Measurements from ENCODE around the gene ANKRD60. TPM values are rescaled to one million over a fixed set of nuclear protein-coding genes. Genes with fewer than 3 reads are reported as not detected.

Gene ANKRD60, protein sequence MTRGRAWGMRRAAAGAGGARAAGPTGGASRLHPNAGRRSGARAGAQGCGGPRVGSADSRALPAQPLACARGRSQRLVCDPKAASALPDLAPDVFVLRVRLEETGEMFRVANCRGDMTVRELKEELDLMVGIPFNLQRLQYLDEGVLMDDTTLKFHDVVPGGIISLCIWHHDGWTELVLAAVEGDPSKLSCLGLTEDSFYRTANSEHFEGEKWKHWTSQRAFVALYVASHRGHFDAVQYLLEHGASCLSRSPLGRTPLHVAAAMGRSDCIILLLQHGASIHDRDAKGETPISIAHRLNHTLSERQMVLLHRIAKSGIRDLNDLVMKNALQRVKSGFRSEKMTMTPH
- polyA plus RNA-seq (2011; rRNA removed) (not detected in 2 replicates), polyA plus RNA-seq (2017; fragmentation: RNase III; extraction: RNeasy Plus Mini Kit Qiagen cat#74134 plus additional on column Dnase treatment) (not detected in 3 replicates), polyA minus RNA-seq (2011; rRNA and poly(A)+ RNA removed) (not detected in 2 replicates)
- not detected in 2 replicates for polyA plus RNA-seq (2012; cell fraction: cytosol; rRNA removed)
- polyA plus RNA-seq (2012; cell fraction: nucleus; rRNA removed) = not detected in 2 replicates

DNA sequence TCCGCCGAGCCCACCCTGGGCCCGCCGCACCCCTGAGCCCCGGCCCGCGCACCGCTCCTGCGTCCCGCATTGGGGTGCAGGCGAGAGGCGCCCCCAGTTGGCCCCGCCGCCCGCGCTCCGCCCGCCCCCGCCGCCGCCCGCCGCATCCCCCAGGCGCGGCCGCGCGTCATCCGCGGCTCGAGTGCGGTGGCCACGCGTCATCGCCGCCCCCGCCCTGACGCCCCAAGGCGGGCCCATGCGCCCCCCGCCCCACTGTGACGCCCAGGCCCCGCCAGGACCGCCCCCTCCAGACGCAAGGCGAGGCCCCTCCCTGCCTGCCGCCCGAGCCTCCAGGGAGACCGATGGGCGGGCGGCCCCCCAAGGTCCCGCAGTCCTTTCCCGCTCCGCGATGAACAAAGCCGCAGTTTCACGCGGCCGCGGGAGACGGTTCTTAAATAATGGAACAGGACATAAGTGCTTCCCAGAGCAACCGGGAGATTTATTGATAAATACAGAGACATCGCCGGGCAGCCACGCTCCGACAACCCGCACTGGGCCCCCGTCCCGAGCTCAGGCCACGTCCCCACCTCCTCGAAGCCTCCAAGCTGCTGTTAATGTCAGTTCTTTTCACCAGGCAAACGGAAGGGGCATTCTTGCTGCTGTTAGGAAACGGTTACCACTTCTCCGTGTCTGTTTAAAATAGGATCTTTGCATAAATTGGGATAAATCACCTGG, at the start of gene ANKRD60:
Gene ANKRD60, minus strand, starts transcription at position 170 of the 714 bp plus-strand sequence. Its CDS starts 0 bp downstream, at position 170.
- no peak within 1 kb of the TSS for H3K4me3 ChIP-seq
- FAIRE-seq = no peak
- no peaks in the 10 kb centered on the region for H3K4me1 ChIP-seq
- H3K27ac ChIP-seq = no peak within 1 kb of the TSS
- H3K4me2 ChIP-seq = no peak within 1 kb of the TSS
- WGBS (ENCODE audit: missing lambda C conversion rate) = 84% methylated on average over 30 of the region's 74 CpGs
- H3K9me3 ChIP-seq = no peaks in the 10 kb centered on the region
- DNase-seq (ENCODE audit: low read depth in 1 of 2, low spot score in 1 of 2) = no peak
- no peak for ATAC-seq
- CTCF ChIA-PET = no interaction called here
- POLR2A ChIA-PET = no interaction called here
- TF ChIP-seq NFE2L2 (conservative IDR thresholded peaks at IDR 0.05; ENCODE audit: low read length) = no peak
- no peak for TF ChIP-seq SREBF2 (IDR thresholded peaks at IDR 0.05)
- TF ChIP-seq, protein P1, sequence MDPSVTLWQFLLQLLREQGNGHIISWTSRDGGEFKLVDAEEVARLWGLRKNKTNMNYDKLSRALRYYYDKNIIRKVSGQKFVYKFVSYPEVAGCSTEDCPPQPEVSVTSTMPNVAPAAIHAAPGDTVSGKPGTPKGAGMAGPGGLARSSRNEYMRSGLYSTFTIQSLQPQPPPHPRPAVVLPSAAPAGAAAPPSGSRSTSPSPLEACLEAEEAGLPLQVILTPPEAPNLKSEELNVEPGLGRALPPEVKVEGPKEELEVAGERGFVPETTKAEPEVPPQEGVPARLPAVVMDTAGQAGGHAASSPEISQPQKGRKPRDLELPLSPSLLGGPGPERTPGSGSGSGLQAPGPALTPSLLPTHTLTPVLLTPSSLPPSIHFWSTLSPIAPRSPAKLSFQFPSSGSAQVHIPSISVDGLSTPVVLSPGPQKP (IDR thresholded peaks at IDR 0.05; ENCODE audit: low read depth, low read length) = no peak
- no peak for TF ChIP-seq ZFP36 (IDR thresholded peaks at IDR 0.05; ENCODE audit: borderline replicate concordance, partially characterized antibody)
- TF ChIP-seq NPAS2 (CRISPR knock-in tag; IDR thresholded peaks at IDR 0.05; ENCODE audit: borderline replicate concordance) = no peak
- no peak for TF ChIP-seq MAX (IDR thresholded peaks at IDR 0.05)
- no peak for TF ChIP-seq FOXS1 (CRISPR knock-in tag; IDR thresholded peaks at IDR 0.05)
- TF ChIP-seq, protein P2, sequence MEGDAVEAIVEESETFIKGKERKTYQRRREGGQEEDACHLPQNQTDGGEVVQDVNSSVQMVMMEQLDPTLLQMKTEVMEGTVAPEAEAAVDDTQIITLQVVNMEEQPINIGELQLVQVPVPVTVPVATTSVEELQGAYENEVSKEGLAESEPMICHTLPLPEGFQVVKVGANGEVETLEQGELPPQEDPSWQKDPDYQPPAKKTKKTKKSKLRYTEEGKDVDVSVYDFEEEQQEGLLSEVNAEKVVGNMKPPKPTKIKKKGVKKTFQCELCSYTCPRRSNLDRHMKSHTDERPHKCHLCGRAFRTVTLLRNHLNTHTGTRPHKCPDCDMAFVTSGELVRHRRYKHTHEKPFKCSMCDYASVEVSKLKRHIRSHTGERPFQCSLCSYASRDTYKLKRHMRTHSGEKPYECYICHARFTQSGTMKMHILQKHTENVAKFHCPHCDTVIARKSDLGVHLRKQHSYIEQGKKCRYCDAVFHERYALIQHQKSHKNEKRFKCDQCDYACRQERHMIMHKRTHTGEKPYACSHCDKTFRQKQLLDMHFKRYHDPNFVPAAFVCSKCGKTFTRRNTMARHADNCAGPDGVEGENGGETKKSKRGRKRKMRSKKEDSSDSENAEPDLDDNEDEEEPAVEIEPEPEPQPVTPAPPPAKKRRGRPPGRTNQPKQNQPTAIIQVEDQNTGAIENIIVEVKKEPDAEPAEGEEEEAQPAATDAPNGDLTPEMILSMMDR (IDR thresholded peaks at IDR 0.05) = no peak
- TF ChIP-seq ZC3H11A (IDR thresholded peaks at IDR 0.05) = no peak
- TF ChIP-seq ATOH8 (CRISPR knock-in tag; IDR thresholded peaks at IDR 0.05; ENCODE audit: low read depth) = no peak
- TF ChIP-seq TFCP2L1 (CRISPR knock-in tag; IDR thresholded peaks at IDR 0.05) = no peak
- TF ChIP-seq MYC (IDR thresholded peaks at IDR 0.05; ENCODE audit: borderline replicate concordance, low read length) = no peak

DNA sequence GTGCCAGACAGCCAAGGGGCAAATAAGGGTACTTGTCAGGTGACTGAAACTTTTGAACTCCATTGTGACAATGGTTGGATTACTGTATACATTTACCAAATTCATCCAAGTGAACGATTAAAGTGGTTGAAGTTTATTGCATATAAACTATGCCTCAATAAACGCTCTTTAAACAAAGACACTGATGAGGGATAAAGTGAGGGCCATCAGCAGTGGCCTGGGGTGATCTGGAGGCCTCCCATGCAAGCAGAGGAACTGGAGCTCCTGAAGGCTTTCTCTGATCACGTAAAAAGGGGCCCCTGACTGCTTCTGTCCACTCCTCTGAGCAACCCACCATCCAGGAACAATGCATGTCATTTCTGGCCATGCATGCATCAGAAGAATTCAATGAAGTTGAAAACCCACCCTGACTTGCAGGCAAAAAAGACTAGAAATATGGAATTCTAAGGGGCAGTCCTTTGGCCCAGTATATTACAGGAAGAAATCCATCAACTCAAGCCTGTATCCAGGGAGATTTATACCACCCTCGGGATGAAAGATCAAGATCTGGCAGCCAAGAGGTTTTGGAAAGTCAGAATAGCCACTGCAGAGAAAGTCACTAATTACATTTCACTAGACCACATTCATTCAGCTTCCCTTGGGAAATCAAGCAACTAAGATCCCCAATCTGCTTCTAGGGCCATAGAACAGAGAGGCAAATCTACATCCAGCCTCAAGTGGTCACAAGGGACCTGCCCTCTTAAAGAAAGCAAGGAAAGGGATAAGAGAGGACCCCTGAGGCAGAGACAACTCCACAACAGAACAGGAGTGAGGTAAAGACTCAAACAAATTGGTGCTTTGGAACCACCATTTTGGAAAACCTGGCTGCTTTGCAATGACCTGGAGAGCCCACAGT, 49.4 kb upstream of the ANKRD60 start:
- H3K27ac ChIP-seq = no peak overlapping the region
- POLR2A ChIA-PET = no interaction called here
- no peak overlapping the region for H3K4me2 ChIP-seq
- FAIRE-seq (no peak), DNase-seq (ENCODE audit: low read depth in 1 of 2, low spot score in 1 of 2) (no peak), ATAC-seq (no peak)
- CTCF ChIA-PET = interaction anchor here (0.6 to 1.3 kb wide), 3 partner anchors 40 to 757 kb away, joined by 3 read pairs; no protein-coding TSS in a partner anchor
- 86% methylated on average over 4 of the region's 4 CpGs for WGBS (ENCODE audit: missing lambda C conversion rate)
- 0 out of 3 replicates have a peak, but pooled peaks cover 9% of the 10 kb centered on the region for H3K9me3 ChIP-seq
- no peaks in the 10 kb centered on the region for H3K4me1 ChIP-seq
- H3K4me3 ChIP-seq = no peak overlapping the region
- TF ChIP-seq BCL3 (IDR thresholded peaks at IDR 0.05) (no peak), FOSL2 (IDR thresholded peaks at IDR 0.05) (no peak), FOSL2 (CRISPR knock-in tag; IDR thresholded peaks at IDR 0.05) (no peak), GATA3 (IDR thresholded peaks at IDR 0.05; ENCODE audit: borderline replicate concordance) (no peak), POLR2A (IDR thresholded peaks at IDR 0.05; ENCODE audit: low read length) (no peak), ZNF302 (CRISPR knock-in tag; IDR thresholded peaks at IDR 0.05) (no peak)
- TF ChIP-seq, protein P3, sequence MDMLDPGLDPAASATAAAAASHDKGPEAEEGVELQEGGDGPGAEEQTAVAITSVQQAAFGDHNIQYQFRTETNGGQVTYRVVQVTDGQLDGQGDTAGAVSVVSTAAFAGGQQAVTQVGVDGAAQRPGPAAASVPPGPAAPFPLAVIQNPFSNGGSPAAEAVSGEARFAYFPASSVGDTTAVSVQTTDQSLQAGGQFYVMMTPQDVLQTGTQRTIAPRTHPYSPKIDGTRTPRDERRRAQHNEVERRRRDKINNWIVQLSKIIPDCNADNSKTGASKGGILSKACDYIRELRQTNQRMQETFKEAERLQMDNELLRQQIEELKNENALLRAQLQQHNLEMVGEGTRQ (IDR thresholded peaks at IDR 0.05) = no peak

All from A549 (cell line).